GM23248 (cell line): ENCODE measurements around the gene AREG. TPM values are rescaled to one million over a fixed set of nuclear protein-coding genes. Genes with fewer than 3 reads are reported as not detected.
"Not testable (repeated sequence)": the region's sequence is repeated elsewhere in the genome, so short reads cannot be mapped to it uniquely, and the experiment has no call there.

Experiments
- DNase-seq: peaks from one replicate; pipeline ENCODE4 v3.0.0-alpha.2; 2015
- H2AFZ ChIP-seq: fragments of 200-600 bp; sonication (generic); 2 replicates; pipeline ENCODE4 v1.6.1; 2016; ENCODE audit warnings: antibody characterized with exemption
- H3F3A ChIP-seq: fragments of 200-600 bp; sonication (generic); 2 replicates; pipeline ENCODE4 v1.6.1; 2016; ENCODE audit warnings: mild to moderate bottlenecking, antibody characterized with exemption, mixed run types; ENCODE audit not compliant: insufficient read depth
- H3K27ac ChIP-seq: fragments of 200-600 bp; sonication (generic); 2 replicates; pipeline ENCODE4 v1.5.1; 2016; ENCODE audit warnings: mild to moderate bottlenecking
- H3K27me3 ChIP-seq: fragments of 200-600 bp; sonication (generic); replicated peaks from 2 replicates; pipeline ENCODE4 v1.6.1; 2016; ENCODE audit warnings: mild to moderate bottlenecking; ENCODE audit not compliant: insufficient read depth
- H3K36me3 ChIP-seq: fragments of 200-600 bp; sonication (generic); 2 replicates; pipeline ENCODE4 v1.6.1; 2016; ENCODE audit warnings: low read depth, mild to moderate bottlenecking
- H3K4me1 ChIP-seq: fragments of 200-600 bp; sonication (generic); 2 replicates; pipeline ENCODE4 v1.6.1; 2016; ENCODE audit warnings: mild to moderate bottlenecking; ENCODE audit not compliant: insufficient read depth
- H3K4me2 ChIP-seq: fragments of 200-600 bp; sonication (generic); one replicate; pipeline ENCODE4 v1.6.1; 2016; ENCODE audit warnings: mild to moderate bottlenecking; ENCODE audit not compliant: unreplicated experiment
- H3K4me3 ChIP-seq: fragments of 200-600 bp; sonication (generic); 2 replicates; pipeline ENCODE4 v1.5.1; 2016; ENCODE audit warnings: mild to moderate bottlenecking
- H3K79me2 ChIP-seq: fragments of 200-600 bp; sonication (generic); 2 replicates; pipeline ENCODE4 v1.6.1; 2016; ENCODE audit warnings: mild to moderate bottlenecking; ENCODE audit not compliant: insufficient read depth
- H3K9ac ChIP-seq: fragments of 200-600 bp; sonication (generic); 2 replicates; pipeline ENCODE4 v1.6.1; 2016; ENCODE audit warnings: mild to moderate bottlenecking
- H3K9me2 ChIP-seq: fragments of 200-600 bp; sonication (generic); 2 replicates; pipeline ENCODE4 v1.6.1; 2016; ENCODE audit warnings: mixed run types, mild to moderate bottlenecking, moderate library complexity; ENCODE audit not compliant: insufficient read depth
- H3K9me3 ChIP-seq: fragments of 200-600 bp; sonication (generic); one replicate; pipeline ENCODE4 v1.6.1; 2017; ENCODE audit warnings: low read depth
- H4K20me1 ChIP-seq: fragments of 200-600 bp; sonication (generic); 2 replicates; pipeline ENCODE4 v1.6.0; 2016; ENCODE audit not compliant: insufficient read depth
- EZH2 ChIP-seq: fragments of 200-600 bp; sonication (generic); IDR thresholded peaks from 2 replicates; pipeline ENCODE4 v1.6.1; 2018; ENCODE audit warnings: antibody characterized with exemption, mild to moderate bottlenecking; ENCODE audit not compliant: insufficient read depth, poor library complexity, severe bottlenecking
- EZH2phosphoT487 ChIP-seq: fragments of 200-600 bp; sonication (generic); IDR thresholded peaks from 2 replicates; pipeline ENCODE4 v1.6.1; 2018; ENCODE audit warnings: antibody characterized with exemption, moderate library complexity, mild to moderate bottlenecking, low read depth; ENCODE audit not compliant: insufficient read depth
- WGBS, 2 experiments: methylation state at CpG; one replicate each; pipeline ENCODE4 v1.1.6; 2015 to 2017; ENCODE audit warnings: low lambda C conversion rate in 2 of 2, low coverage in 1 of 2; ENCODE audit errors: missing lambda C conversion rate in 2 of 2; 5-methylcytosine and 5-hydroxymethylcytosine counted together
- in situ Hi-C: fragments of 300-500 bp; cut with MboI; formaldehyde crosslinking; loops from 2 replicates; pipeline ENCODE4 v1.15.0; 2020
- polyA plus RNA-seq: library from polyadenylated mRNA; unstranded; fragments of >200 nt; fragmentation: Nextera tagmentation; extraction: Ambion mirVana; gene quantifications from 2 replicates; pipeline ENCODE4 v1.2.1, GENCODE V29; 2016
- total RNA-seq: library from RNA; depleted of rRNA; stranded (reverse); fragments of >200 nt; shearing (Covaris generic); gene quantifications from 2 replicates; pipeline ENCODE4 v1.2.3, GENCODE V29; 2014; rRNA removed

The AREG gene
- total RNA-seq, result 0.97 TPM in 1 of 2 replicates, not detected in the other
- polyA plus RNA-seq, result 0.56 and 0.76 TPM in 2 replicates

GRCh38 chr4:74444891-74445642 is at the start of gene AREG:
AREG (plus strand) TSS chr4:74445136; CDS start chr4:74445346, 210 bp downstream.
- Histone ChIP-seq H3F3A (0 out of 2 replicates have a peak, but pooled peaks cover 4% of the 10 kb centered on the region), H3K36me3 (no peaks in the 10 kb centered on the region), H3K4me3 (peak within 1 kb of the TSS; percentile 75), H3K4me1 (peaks cover 7% of the 10 kb centered on the region), H2AFZ (peak within 1 kb of the TSS; percentile 81), H3K9me3 (no peaks in the 10 kb centered on the region), H4K20me1 (no peaks in the 10 kb centered on the region), H3K9me2 (no peaks in the 10 kb centered on the region), H3K27ac (no peak within 1 kb of the TSS), H3K9ac (peak within 1 kb of the TSS; percentile 13), H3K79me2 (no peaks in the 10 kb centered on the region), H3K4me2 (peak within 1 kb of the TSS; percentile 70), H3K27me3 (no peaks in the 10 kb centered on the region)
- TF ChIP-seq EZH2phosphoT487 (no peak), EZH2 (no peak)
- 2 to 3% methylated on average over 29 to 56 of the region's 64 CpGs for WGBS, 2 experiments
- DNase-seq, result peak; percentile 68
- in situ Hi-C loops, result no loop called here

GRCh38 chr4:74395633-74396032 is 49.3 kb upstream of the AREG start:
- Histone ChIP-seq H4K20me1 (no peaks in the 10 kb centered on the region), H3K9ac (no peak overlapping the region), H3K27ac (no peak overlapping the region), H3K9me3 (no peaks in the 10 kb centered on the region), H2AFZ (no peak overlapping the region), H3K4me3 (no peak overlapping the region), H3K36me3 (no peaks in the 10 kb centered on the region), H3K4me1 (peaks cover 11% of the 10 kb centered on the region; the same call in 1 of the 2 replicates), H3K79me2 (no peaks in the 10 kb centered on the region), H3K27me3 (no peaks in the 10 kb centered on the region), H3K9me2 (no peaks in the 10 kb centered on the region), H3K4me2 (no peak overlapping the region), H3F3A (peaks cover 7% of the 10 kb centered on the region; the same call in 1 of the 2 replicates)
- WGBS, 2 experiments, result 39 to 46% methylated on average over 2 of the region's 2 CpGs
- TF ChIP-seq EZH2 (no peak), EZH2phosphoT487 (no peak)
- in situ Hi-C loops, result no loop called here
- no peak for DNase-seq

- Histone ChIP-seq H3K4me2 (peak overlapping the region; percentile 22), H3K9ac (0 out of 2 replicates have a peak overlapping the region, but pooled peaks have one; percentile 22), H3K27me3 (no peaks in the 10 kb centered on the region), H2AFZ (peak overlapping the region; percentile 76), H3F3A (peaks cover 7% of the 10 kb centered on the region; the same call in 1 of the 2 replicates), H3K9me2 (no peaks in the 10 kb centered on the region), H3K4me1 (peaks cover 11% of the 10 kb centered on the region; the same call in 1 of the 2 replicates), H3K79me2 (no peaks in the 10 kb centered on the region), H3K27ac (no peak overlapping the region), H3K4me3 (peak overlapping the region; percentile 49), H3K9me3 (no peaks in the 10 kb centered on the region), H4K20me1 (no peaks in the 10 kb centered on the region), H3K36me3 (no peaks in the 10 kb centered on the region)
- DNase-seq, result peak; percentile 16
- WGBS, 2 experiments, result 55 to 59% methylated on average over 6 of the region's 6 CpGs
- no peak for TF ChIP-seq EZH2
- no peak for TF ChIP-seq EZH2phosphoT487
- in situ Hi-C loops, result no loop called here
Observed at GRCh38 chr4:74397748-74398426, 47.0 kb upstream of the AREG start.

GRCh38 chr4:74398894-74399589 is 45.9 kb upstream of the AREG start:
- peaks cover 11% of the 10 kb centered on the region; the same call in 1 of the 2 replicates for H3K4me1 ChIP-seq
- in situ Hi-C loops, result not testable (repeated sequence)

More at GRCh38 chr4:74398894-74399589, 45.9 kb upstream of the AREG start:
- DNase-seq, H3K27me3 ChIP-seq, H3K9me3 ChIP-seq, H3K27ac ChIP-seq, H3K9ac ChIP-seq, H4K20me1 ChIP-seq, H3F3A ChIP-seq, H3K36me3 ChIP-seq, H2AFZ ChIP-seq, H3K79me2 ChIP-seq, H3K4me2 ChIP-seq, H3K9me2 ChIP-seq, H3K4me3 ChIP-seq: not testable (repeated sequence)
- 82 to 83% methylated on average over 23 to 27 of the region's 32 CpGs for WGBS, 2 experiments
